Measurements from ENCODE around the gene NCR3LG1.

NCR3LG1 gene

GRCh38 chr11:17394743-17395390 is 43.3 kb downstream of the NCR3LG1 start:
- Histone ChIP-seq H3K4me3 (ENCODE audit: low read depth in 1 of 2, low read length in 2 of 2) (no peak overlapping the region), H3K79me2 (ENCODE audit: insufficient read depth, low read length) (no peaks in the 10 kb centered on the region), H3K4me1 (ENCODE audit: insufficient read depth, low read length) (peaks cover 11% of the 10 kb centered on the region), H3K4me2 (ENCODE audit: insufficient read depth, low read length) (no peak overlapping the region), H3K9me3 (ENCODE audit: insufficient read depth, low read length, severe bottlenecking) (no peaks in the 10 kb centered on the region), H3K27ac (ENCODE audit: low read length) (no peak overlapping the region; the same call in 1 of the 2 replicates), H2AFZ (ENCODE audit: low read depth, low read length) (no peak overlapping the region), H4K20me1 (ENCODE audit: insufficient read depth, low read length) (no peaks in the 10 kb centered on the region), H3K36me3 (ENCODE audit: insufficient read depth, low read length) (no peaks in the 10 kb centered on the region), H3K9ac (ENCODE audit: low read depth, low read length) (no peak overlapping the region), H3K27me3 (ENCODE audit: insufficient read depth, low read length, poor library complexity) (no peaks in the 10 kb centered on the region)
- TF ChIP-seq EZH2 (IDR thresholded peaks at IDR 0.05; ENCODE audit: borderline replicate concordance, low read depth, low read length, severe bottlenecking) (no peak), CTCF (IDR thresholded peaks at IDR 0.05; ENCODE audit: borderline replicate concordance, extremely low read depth, low read length, poor library complexity, severe bottlenecking) (no peak)
- ATAC-seq (ENCODE audit: insufficient read depth, low read depth) (no peak), DNase-seq (no peak)

- no peak overlapping the region for H3K9ac ChIP-seq (ENCODE audit: low read depth, low read length)
- DNase-seq (no peak), ATAC-seq (ENCODE audit: insufficient read depth, low read depth) (no peak)
- H3K4me1 ChIP-seq (ENCODE audit: insufficient read depth, low read length), result peaks cover 5% of the 10 kb centered on the region
- H3K36me3 ChIP-seq (ENCODE audit: insufficient read depth, low read length), result no peaks in the 10 kb centered on the region
- no peaks in the 10 kb centered on the region for H3K27me3 ChIP-seq (ENCODE audit: insufficient read depth, low read length, poor library complexity)
- no peaks in the 10 kb centered on the region for H3K79me2 ChIP-seq (ENCODE audit: insufficient read depth, low read length)
- no peaks in the 10 kb centered on the region for H4K20me1 ChIP-seq (ENCODE audit: insufficient read depth, low read length)
- H2AFZ ChIP-seq (ENCODE audit: low read depth, low read length), result no peak overlapping the region
- no peak overlapping the region for H3K4me3 ChIP-seq (ENCODE audit: low read depth in 1 of 2, low read length in 2 of 2)
- TF ChIP-seq CTCF (IDR thresholded peaks at IDR 0.05; ENCODE audit: borderline replicate concordance, extremely low read depth, low read length, poor library complexity, severe bottlenecking), result no peak
- no peak for TF ChIP-seq EZH2 (IDR thresholded peaks at IDR 0.05; ENCODE audit: borderline replicate concordance, low read depth, low read length, severe bottlenecking)
- H3K4me2 ChIP-seq (ENCODE audit: insufficient read depth, low read length), result no peak overlapping the region
- no peak overlapping the region for H3K27ac ChIP-seq (ENCODE audit: low read length)
- H3K9me3 ChIP-seq (ENCODE audit: insufficient read depth, low read length, severe bottlenecking), result no peaks in the 10 kb centered on the region
Measured at GRCh38 chr11:17395554-17395961, 44.0 kb downstream of the NCR3LG1 start.

GRCh38 chr11:17395978-17396377 is 44.4 kb downstream of the NCR3LG1 start:
- Histone ChIP-seq H3K4me3 (ENCODE audit: low read depth in 1 of 2, low read length in 2 of 2) (no peak overlapping the region), H3K27ac (ENCODE audit: low read length) (no peak overlapping the region), H3K9ac (ENCODE audit: low read depth, low read length) (no peak overlapping the region)

More at GRCh38 chr11:17395978-17396377, 44.4 kb downstream of the NCR3LG1 start:
- Histone ChIP-seq H3K4me1 (ENCODE audit: insufficient read depth, low read length) (peaks cover under 1% of the 10 kb centered on the region; the same call in 1 of the 2 replicates), H3K27me3 (ENCODE audit: insufficient read depth, low read length, poor library complexity) (no peaks in the 10 kb centered on the region), H4K20me1 (ENCODE audit: insufficient read depth, low read length) (no peaks in the 10 kb centered on the region), H3K36me3 (ENCODE audit: insufficient read depth, low read length) (no peaks in the 10 kb centered on the region), H2AFZ (ENCODE audit: low read depth, low read length) (no peak overlapping the region), H3K9me3 (ENCODE audit: insufficient read depth, low read length, severe bottlenecking) (no peaks in the 10 kb centered on the region), H3K79me2 (ENCODE audit: insufficient read depth, low read length) (no peaks in the 10 kb centered on the region), H3K4me2 (ENCODE audit: insufficient read depth, low read length) (no peak overlapping the region)
- no peak for ATAC-seq (ENCODE audit: insufficient read depth, low read depth)
- DNase-seq, result no peak
- TF ChIP-seq CTCF (IDR thresholded peaks at IDR 0.05; ENCODE audit: borderline replicate concordance, extremely low read depth, low read length, poor library complexity, severe bottlenecking) (no peak), EZH2 (IDR thresholded peaks at IDR 0.05; ENCODE audit: borderline replicate concordance, low read depth, low read length, severe bottlenecking) (no peak)

Measured in DND-41 (cell line).